NK-92 treated with Interleukin-12 subunit alpha and Interleukin-12 subunit beta, amount 100 ng/mL, for 24 hours (cell line): ENCODE data around the gene NUB1.
"Not testable (repeated sequence)": the region's sequence is repeated elsewhere in the genome, so short reads cannot be mapped to it uniquely, and the experiment has no call there.

Experiments
- DNase-seq: peaks from one replicate; lab custom pipeline; 2025; lab: John Stamatoyannopoulos, UW

NUB1 gene, protein sequence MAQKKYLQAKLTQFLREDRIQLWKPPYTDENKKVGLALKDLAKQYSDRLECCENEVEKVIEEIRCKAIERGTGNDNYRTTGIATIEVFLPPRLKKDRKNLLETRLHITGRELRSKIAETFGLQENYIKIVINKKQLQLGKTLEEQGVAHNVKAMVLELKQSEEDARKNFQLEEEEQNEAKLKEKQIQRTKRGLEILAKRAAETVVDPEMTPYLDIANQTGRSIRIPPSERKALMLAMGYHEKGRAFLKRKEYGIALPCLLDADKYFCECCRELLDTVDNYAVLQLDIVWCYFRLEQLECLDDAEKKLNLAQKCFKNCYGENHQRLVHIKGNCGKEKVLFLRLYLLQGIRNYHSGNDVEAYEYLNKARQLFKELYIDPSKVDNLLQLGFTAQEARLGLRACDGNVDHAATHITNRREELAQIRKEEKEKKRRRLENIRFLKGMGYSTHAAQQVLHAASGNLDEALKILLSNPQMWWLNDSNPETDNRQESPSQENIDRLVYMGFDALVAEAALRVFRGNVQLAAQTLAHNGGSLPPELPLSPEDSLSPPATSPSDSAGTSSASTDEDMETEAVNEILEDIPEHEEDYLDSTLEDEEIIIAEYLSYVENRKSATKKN

GRCh38 chr7:151341357-151342101, at the start of gene NUB1:
Gene NUB1 (plus strand): TSS chr7:151341812. CDS start chr7:151345350, 3,538 bp downstream.
- DNase-seq = peak; percentile 78

- no peak for DNase-seq
These were observed 48.8 kb upstream of the NUB1 start for GRCh38 chr7:151292850-151293249.

DNA sequence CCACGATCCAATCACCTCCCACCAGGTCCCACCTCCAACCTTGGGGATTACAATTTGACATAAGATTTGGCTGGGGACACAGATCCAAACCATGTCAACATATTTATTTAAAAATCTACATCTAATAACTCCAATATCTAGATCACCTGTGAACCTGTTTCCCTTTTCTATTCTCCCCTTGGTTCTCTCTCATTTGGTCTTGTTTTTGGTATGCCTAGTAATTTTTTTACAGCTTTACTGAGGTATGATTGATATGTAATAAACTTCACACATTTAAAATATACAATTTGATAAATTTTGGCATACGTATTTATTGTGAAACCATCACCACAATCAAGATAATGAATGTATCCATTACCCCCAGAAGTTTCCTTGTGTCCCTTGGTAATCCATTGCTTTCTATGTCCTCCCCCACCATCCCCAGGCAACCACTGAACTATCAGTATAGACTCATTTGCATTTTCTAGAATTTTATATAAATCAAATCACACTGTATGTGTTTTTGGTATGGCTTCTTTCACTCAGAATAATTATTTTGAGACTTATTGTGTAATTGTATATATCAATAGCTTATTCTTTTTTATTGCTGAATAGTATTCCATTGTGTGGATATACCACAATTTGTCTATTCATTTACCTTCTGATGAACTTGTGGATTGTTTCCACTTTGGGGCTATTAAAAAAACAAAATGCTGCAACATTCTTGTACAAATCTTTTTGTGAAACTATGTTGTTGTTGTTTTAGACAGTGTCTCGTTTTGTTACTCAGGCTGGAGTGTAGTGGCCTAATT, 45.2 kb upstream of the NUB1 start:
- DNase-seq = no peak

GRCh38 chr7:151298765-151299164, 42.8 kb upstream of the NUB1 start:
- DNase-seq = no peak

DNA sequence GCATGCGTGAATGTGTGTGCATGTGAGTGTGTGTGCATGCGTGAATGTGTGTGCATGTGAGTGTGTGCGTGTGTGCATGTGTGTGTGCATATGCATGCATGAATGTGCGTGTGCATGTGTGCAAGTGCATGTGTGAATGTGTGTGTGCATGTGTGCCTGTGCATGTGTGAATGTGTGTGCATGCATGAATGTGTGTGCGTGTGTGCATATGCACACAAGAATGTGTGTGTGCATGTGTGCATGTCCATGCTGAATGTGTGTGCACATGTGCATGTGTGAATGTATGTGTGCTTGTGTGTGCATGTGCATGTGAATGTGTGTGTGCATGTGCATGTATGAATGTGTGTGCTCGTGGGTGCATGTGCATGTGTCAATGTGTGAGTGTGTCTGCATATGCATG, 42.1 kb upstream of the NUB1 start:
- no peak for DNase-seq

DNA sequence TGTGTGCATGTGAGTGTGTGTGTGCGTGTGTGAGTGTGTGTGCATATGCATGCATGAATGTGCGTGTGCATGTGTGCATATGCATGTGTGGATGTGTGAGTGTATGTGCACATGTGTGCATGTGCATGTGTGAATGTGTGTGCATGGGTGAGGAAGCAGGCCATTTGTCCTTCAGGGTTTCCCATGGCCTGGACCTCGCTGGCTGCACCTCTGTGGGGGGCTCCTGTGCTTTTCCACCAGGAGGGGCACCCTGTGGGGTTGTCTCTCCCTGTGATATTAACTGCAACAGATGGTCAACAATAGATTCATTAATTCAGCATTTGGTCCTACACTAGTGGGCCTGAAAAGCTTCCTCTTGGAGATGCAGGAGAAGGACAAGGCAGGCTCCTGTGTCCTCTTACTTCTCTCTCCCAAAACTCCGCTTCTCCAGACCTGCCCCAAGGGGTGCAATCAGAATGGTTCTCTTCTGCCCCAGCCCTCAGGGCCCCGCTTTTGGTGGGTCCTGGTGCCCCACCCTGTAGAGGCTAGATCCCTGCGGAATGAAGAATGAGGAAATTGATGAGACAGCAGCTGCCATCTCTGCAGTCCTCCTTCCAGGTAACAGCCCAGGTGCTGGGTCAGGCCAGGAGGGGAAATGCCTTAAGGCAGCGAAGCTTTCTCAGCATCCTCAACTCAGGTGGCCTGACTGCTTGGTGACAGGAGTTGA, 41.5 kb upstream of the NUB1 start:
- no peak for DNase-seq

GRCh38 chr7:151301471-151302462, 39.8 kb upstream of the NUB1 start:
- DNase-seq = no peak

DNA sequence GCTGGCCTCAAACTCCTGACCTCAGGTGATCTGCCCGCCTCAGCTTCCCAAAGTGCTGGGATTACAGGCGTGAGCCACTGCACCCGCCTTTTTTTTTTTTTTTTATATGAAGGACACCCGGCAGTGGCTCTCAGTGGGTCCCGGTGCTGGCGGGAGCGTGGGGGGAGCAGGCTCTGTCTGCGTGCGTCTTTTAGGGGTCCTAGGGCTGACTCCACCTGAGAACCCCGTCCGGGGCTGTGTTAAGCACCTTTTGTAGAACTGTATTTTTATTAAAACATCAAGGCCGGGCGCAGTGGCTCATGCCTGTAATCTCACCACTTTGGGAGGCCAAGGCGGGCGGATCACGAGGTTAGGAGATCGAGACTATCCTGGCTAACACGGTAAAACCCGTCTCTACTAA, 37.4 kb upstream of the NUB1 start:
- not testable (repeated sequence) for DNase-seq

DNA sequence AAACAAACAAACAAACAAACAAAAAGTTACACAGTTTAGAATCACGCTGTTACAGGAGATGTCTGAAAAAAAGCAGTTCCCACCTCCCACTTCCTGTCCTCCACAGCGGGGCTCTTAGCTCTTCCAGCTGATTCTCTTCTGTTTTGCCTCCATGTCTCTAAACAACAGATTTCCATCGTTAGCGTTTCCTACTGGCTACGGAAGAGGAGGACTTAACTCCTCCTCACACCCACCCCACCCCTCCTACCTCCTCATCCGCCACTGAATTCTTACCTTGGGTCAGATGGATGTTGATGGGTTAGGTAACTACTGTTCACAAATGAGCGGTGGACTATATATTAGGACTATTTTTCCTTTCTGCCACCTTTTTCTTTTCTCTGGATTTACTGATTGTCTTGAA, 36.8 kb upstream of the NUB1 start:
- DNase-seq = no peak

DNA sequence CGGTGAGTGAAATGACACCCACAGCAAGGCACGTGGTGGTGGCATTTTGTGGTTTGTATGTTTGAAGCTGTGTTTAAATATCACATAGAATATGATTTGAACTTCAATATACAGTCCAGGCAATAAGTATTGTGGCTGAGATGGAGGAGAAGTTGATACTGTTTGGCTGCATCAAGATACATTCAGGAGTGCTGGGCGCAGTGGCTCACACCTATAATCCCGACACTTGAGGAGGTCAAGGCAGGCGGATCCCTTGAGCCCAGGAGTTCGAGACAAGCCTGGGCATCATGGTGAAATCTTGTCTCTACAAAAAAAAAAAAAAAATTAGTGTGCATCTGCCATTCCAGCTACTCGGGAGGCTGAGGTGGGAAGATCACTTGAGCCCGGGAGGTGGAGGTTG, 35.2 kb upstream of the NUB1 start:
- DNase-seq = no peak

- no peak for DNase-seq
These were observed 34.8 kb upstream of the NUB1 start for GRCh38 chr7:151306860-151307259.

DNA sequence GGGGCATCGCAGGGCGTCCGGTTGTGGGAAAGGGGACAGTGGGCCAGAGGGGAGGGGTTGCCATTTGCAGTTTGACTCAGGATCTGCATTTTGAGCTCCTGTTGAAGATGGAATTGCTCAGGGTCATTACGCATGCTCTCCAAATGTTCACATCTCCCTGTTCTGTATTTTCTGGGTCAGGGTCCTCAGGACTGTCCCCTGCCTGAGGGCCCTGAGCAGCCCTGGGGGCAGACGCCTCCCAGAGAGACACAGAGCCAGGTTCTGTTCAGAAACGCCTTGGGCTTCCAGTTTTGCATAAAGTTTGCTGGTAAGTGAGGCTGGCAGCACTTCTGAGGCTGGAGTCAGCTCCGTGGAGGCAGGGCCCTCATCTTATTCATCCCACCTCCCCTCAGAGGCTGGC, 34.1 kb upstream of the NUB1 start:
- no peak for DNase-seq

DNA sequence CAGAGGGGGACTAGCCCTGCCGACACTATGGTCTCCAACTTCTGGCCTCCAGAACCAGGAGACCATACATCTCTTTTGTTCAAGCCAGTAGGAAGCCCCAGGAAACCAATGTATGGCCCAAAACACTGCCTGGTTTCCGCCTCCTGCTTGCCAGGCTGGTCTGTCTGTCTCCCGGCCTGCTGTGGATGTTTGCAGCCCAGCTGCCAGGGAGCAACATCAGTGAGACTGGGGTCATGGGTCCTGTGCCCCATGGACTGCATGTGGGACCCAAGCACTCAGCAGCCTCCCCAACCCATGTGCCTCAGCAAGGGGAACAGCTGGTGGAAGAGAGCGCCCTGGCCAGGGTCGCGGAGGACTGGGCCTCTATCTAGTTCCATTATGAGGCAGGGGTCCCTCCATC, 33.4 kb upstream of the NUB1 start:
- DNase-seq = no peak

- no peak for DNase-seq
These were observed 32.8 kb upstream of the NUB1 start for GRCh38 chr7:151308791-151309190.

DNA sequence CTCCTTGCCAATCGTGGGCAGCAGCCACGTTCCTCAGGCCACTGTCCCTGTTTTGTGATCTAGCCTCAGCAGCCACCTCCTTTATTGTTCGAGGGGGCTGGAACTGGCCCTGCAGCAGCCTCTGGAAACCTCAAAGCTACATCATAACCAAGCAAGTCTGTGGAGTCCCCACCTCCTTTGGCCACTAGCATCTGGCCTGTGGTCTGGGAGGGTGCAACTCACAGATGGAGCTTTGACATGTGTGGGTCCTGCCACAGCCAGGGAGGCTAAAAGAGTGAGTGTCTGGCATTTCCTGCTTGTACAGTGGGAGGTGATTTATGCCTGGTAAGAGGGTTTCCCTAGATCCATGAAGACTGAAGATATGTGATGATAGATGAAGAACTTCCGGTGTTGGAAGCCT, 32.3 kb upstream of the NUB1 start:
- no peak for DNase-seq

DNA sequence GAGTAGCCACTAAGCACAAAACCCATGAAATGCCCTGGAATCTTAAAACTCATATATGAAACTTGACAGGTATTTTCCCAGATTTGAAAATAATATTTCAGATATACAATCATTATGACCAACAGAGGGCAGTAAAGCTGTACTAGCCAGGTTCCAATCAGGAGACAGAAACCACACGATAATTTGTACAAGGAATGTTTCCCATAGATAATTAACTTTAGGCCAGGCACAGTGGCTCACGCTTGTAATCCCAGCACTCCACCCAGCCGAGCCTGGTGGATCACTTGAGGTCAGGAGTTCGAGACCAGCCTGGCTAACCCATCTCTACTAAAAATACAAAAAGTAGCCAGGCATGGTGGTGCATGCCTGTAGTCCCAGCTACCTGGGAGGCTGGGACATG, 31.0 kb upstream of the NUB1 start:
- no peak for DNase-seq

DNA sequence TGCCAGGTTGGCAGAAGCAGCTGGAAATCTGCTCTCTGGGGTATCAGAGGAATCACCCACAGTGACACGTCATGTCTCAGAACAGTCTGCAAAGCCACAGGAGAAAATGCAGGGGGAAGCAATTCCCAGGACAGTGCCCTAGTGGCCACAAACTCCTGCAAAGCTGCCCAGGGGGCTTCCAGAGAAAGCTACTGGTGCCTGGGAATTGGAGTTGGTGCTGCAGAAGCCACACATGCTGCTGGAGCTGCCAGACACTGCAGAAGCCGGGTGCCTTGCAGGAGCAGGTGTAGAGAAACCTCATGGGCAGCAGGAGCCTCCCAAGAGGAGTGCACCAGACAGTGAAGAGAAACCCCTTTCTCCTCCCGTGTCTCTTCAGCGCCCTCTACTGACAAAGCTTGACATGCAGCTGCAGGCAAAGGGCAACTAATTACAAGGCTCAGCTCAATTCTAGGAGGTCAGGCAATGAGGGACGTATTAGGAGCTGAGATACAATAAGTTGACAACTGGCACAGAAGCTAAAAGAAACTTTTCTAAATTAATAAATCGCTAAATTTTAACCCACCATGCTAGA, 30.2 kb upstream of the NUB1 start:
- peak; percentile 16 for DNase-seq

GRCh38 chr7:151312356-151312755, 29.3 kb upstream of the NUB1 start:
- DNase-seq = no peak

- no peak for DNase-seq
These were observed 28.5 kb upstream of the NUB1 start for GRCh38 chr7:151312831-151313809.
